ENCODE data around the gene RNF34. TPM values are rescaled to one million over a fixed set of nuclear protein-coding genes. Genes with fewer than 3 reads are reported as not detected.

The RNF34 gene
- polyA plus RNA-seq, 1 of the 3 experiments (the other 2 are of a cell fraction), result 29.4 TPM

DNA sequence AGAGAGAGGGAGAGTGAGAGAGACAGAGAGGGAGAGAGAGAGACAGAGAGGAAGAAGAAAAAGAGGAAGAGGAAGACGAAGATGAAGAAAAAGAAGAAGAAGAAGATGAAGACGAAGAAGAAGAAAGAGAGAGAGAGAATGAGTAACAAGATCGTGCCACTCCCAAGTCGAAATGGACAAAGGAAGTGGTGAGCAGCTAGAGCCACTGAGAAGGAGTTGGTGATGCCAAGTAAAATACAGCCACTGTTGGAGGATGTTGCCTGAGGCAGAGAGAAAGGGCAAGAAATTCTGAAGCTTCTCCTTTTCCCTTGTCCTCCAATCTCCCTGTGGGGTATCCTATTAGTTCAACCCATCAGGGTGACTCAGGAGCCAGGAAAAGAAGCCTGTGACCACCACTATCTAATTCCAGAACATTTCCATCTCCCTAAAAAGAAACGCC is 35.2 kb upstream of the RNF34 start (continued):
- TF ChIP-seq, protein P1, sequence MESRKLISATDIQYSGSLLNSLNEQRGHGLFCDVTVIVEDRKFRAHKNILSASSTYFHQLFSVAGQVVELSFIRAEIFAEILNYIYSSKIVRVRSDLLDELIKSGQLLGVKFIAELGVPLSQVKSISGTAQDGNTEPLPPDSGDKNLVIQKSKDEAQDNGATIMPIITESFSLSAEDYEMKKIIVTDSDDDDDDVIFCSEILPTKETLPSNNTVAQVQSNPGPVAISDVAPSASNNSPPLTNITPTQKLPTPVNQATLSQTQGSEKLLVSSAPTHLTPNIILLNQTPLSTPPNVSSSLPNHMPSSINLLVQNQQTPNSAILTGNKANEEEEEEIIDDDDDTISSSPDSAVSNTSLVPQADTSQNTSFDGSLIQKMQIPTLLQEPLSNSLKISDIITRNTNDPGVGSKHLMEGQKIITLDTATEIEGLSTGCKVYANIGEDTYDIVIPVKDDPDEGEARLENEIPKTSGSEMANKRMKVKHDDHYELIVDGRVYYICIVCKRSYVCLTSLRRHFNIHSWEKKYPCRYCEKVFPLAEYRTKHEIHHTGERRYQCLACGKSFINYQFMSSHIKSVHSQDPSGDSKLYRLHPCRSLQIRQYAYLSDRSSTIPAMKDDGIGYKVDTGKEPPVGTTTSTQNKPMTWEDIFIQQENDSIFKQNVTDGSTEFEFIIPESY (IDR thresholded peaks at IDR 0.05; ENCODE audit: borderline replicate concordance, low read depth), result no peak
- TF ChIP-seq IRF3 (IDR thresholded peaks at IDR 0.05; ENCODE audit: low read depth, low read length) (no peak), RXRA (IDR thresholded peaks at IDR 0.05; ENCODE audit: borderline replicate concordance, low read depth) (no peak), MXI1 (IDR thresholded peaks at IDR 0.05; ENCODE audit: low read depth, low read length) (no peak)

- CTCF ChIA-PET, result interaction anchor here (0.8 to 1.7 kb wide), 2 partner anchors 9 to 19 kb away, joined by 3 to 4 read pairs; no protein-coding TSS in a partner anchor
- no peaks in the 10 kb centered on the region for H4K20me1 ChIP-seq (ENCODE audit: insufficient read depth)
- peak overlapping the region in 1 of 2 experiments; percentile 25; a peak in 1 of 4 replicates for H3K27ac ChIP-seq (ENCODE audit: low read depth in 2 of 2, low read length in 1 of 2)
- no peaks in the 10 kb centered on the region for H3K79me2 ChIP-seq (ENCODE audit: insufficient read depth)
- H3K9me2 ChIP-seq, result no peaks in the 10 kb centered on the region
- DNase-seq, result peak; percentile 16
- peak overlapping the region; percentile 32; the same call in 1 of the 2 replicates for H3K4me2 ChIP-seq
- H3K27me3 ChIP-seq (ENCODE audit: insufficient read depth), result no peaks in the 10 kb centered on the region
- no peak overlapping the region for H3K9ac ChIP-seq
- H3K36me3 ChIP-seq (replicated peaks in 1 of 2; ENCODE audit: control insufficient read depth in 1 of 2, insufficient read depth in 2 of 2, low read length in 1 of 2), result no peaks in the 10 kb centered on the region
- no peak overlapping the region for H3K4me3 ChIP-seq (ENCODE audit: low read depth in 2 of 2, low read length in 1 of 2)
- no peak overlapping the region for H2AFZ ChIP-seq (ENCODE audit: low read depth)
- peaks cover 6% of the 10 kb centered on the region for H3F3A ChIP-seq (replicated peaks; ENCODE audit: insufficient read depth)
- 68% methylated on average over 5 of the region's 5 CpGs for WGBS (ENCODE audit: low lambda C conversion rate)
- peaks cover 2 to 13% of the 10 kb centered on the region in 2 experiments; a peak in 3 of 4 replicates for H3K4me1 ChIP-seq (ENCODE audit: control insufficient read depth in 1 of 2, insufficient read depth in 2 of 2, low read depth in 1 of 2, low read length in 1 of 2)
- no peak for TF ChIP-seq PBX3 (IDR thresholded peaks at IDR 0.05)
- no peak for TF ChIP-seq SIN3A (IDR thresholded peaks at IDR 0.05; ENCODE audit: borderline replicate concordance, low read depth, low read length)
- no peak for TF ChIP-seq MEF2A (IDR thresholded peaks at IDR 0.05; ENCODE audit: borderline replicate concordance, low read depth)
- no peak for TF ChIP-seq ELF1 (IDR thresholded peaks at IDR 0.05)
- TF ChIP-seq RFX5 (IDR thresholded peaks at IDR 0.05; ENCODE audit: low read length), result no peak
- no peak for TF ChIP-seq EZH2phosphoT487 (IDR thresholded peaks at IDR 0.05; ENCODE audit: borderline replicate concordance, low read depth)
- TF ChIP-seq TAF1 (IDR thresholded peaks at IDR 0.05; ENCODE audit: borderline replicate concordance, low read depth, low read length), result no peak
- TF ChIP-seq NRF1 (IDR thresholded peaks at IDR 0.05; ENCODE audit: low read depth, low read length), result no peak
- no peak for TF ChIP-seq RCOR1 (IDR thresholded peaks at IDR 0.05; ENCODE audit: low read length)
- TF ChIP-seq GABPA (IDR thresholded peaks at IDR 0.05; ENCODE audit: low read depth), result no peak
- TF ChIP-seq, protein P1 (IDR thresholded peaks at IDR 0.05; ENCODE audit: borderline replicate concordance, low read depth), result no peak
- TF ChIP-seq MAX (IDR thresholded peaks at IDR 0.05; ENCODE audit: low read depth), result no peak
- TF ChIP-seq TEAD4 (IDR thresholded peaks at IDR 0.05; ENCODE audit: borderline replicate concordance, insufficient read depth), result no peak
- TF ChIP-seq CHD2 (IDR thresholded peaks at IDR 0.05; ENCODE audit: low read length, partially characterized antibody), result no peak
- no peak for TF ChIP-seq CTCF (IDR thresholded peaks at IDR 0.05)
- no peak for TF ChIP-seq YY1 (IDR thresholded peaks at IDR 0.05; ENCODE audit: low read depth)
- POLR2A ChIA-PET, result no interaction called here
- no peaks in the 10 kb centered on the region for H3K9me3 ChIP-seq
Measured at GRCh38 chr12:121365416-121366062, 34.4 kb upstream of the RNF34 start.
